Muscle of leg (tissue), 11 donors: Measurements from ENCODE around the gene DGKQ. TPM values are rescaled to one million over a fixed set of nuclear protein-coding genes. Genes with fewer than 3 reads are reported as not detected.
A peak's percentile ranks its signal among the peaks of the same experiment; 100 is the strongest.

Experiments
- DNase-seq: peaks from one replicate; pipeline ENCODE4 v3.0.0; 2013
- H3K27ac ChIP-seq: one replicate; pipeline ENCODE4 v1.5.1; 2013; ENCODE audit warnings: mild to moderate bottlenecking, low read length, control low read depth
- H3K27me3 ChIP-seq: one replicate; pipeline ENCODE4 v1.6.1; 2013; ENCODE audit warnings: low read length; ENCODE audit not compliant: control insufficient read depth, insufficient read depth
- H3K36me3 ChIP-seq: one replicate; pipeline ENCODE4 v1.6.1; 2013; ENCODE audit warnings: low read length; ENCODE audit not compliant: control insufficient read depth, insufficient read depth
- H3K4me1 ChIP-seq: one replicate; pipeline ENCODE4 v1.6.1; 2013; ENCODE audit warnings: low read length; ENCODE audit not compliant: control insufficient read depth, insufficient read depth
- H3K4me3 ChIP-seq: one replicate; pipeline ENCODE4 v1.5.1; 2013; ENCODE audit warnings: low read length, control low read depth
- H3K9me3 ChIP-seq: replicated peaks from 2 replicates; pipeline ENCODE4 v1.6.1; 2013; ENCODE audit warnings: low read depth, low read length; ENCODE audit not compliant: control insufficient read depth
- WGBS: methylation state at CpG from one replicate; pipeline ENCODE4 v1.1.5; 2013; ENCODE audit warnings: missing lambda C conversion rate; ENCODE audit not compliant: insufficient coverage; 5-methylcytosine and 5-hydroxymethylcytosine counted together
- polyA plus RNA-seq, 8 donors: library from polyadenylated mRNA; unstranded; fragments of 120-200 nt; gene quantifications; one replicate each; pipeline versions ENCODE4 v1.2.1 to v1.2.3, GENCODE V29; 2013; ENCODE audit warnings: inconsistent platforms in 1 of 8, low replicate concordance in 1 of 8; ENCODE audit not compliant: insufficient read length in 8 of 8, insufficient read depth in 1 of 8
- total RNA-seq: library from RNA; stranded (reverse); fragments of 120-200 nt; gene quantifications from one replicate; pipeline ENCODE4 v1.2.4, GENCODE V29; 2013

Gene DGKQ
- total and polyA plus RNA-seq, 9 donors, result 3.9 to 7.8 (median 4.7) TPM

DNA sequence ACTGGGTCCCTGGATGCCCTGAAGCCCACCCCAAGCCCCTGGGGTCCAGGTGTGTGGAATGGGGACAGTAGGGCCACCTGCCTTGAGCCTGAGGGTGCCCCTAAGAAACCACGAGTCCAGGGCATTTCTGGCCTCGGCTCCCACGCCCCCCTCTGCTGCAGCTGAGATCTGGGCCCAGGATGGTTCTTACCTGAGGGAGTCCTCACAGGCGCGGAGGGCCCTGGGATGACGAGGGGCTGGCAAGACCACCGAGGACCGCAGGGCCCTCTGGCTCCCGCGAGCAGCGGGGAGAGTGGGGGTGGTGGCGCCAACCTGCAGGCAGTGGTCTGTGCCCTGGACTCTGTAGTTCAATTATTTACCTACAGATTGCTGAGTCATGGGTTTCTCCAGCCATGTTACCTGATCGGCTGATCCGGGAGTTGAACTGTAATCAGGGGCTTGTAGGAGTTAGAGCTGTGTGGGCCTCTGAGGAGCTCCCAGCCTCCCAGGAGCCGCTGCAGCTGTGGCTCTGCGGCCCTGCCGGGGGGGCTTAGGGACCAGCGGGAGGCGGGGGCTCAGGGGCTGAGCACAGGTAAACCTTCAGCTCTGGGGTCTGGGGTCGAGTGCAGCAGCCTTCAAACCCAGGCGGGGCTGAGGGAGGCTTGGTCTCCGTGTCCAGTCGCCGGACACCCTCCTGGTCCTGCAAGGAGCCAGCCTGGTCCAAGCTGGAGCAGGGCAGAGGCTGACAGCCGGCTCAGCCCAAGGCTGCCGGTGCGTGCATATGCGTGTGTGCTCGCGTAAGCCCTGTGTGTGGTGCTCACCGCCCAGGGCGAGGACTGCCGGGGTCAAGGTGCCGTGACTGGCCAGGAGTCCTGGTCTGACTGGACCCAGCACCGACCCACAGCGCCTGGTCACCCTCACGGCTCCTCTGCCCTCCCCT lies 20.0 kb upstream of the DGKQ start, which contains the start of gene SLC26A1:
Gene SLC26A1 (minus strand): TSS at position 294 of the 919 bp plus-strand sequence. CDS start 1,701 bp downstream, outside the sequence.
- Histone ChIP-seq H3K9me3 (no peaks in the 10 kb centered on the region), H3K4me3 (no peak within 1 kb of the TSS), H3K27ac (no peak within 1 kb of the TSS), H3K36me3 (peaks cover 10% of the 10 kb centered on the region), H3K27me3 (peaks cover 27% of the 10 kb centered on the region), H3K4me1 (peaks cover 18% of the 10 kb centered on the region)
- no peak for DNase-seq
- 72% methylated on average over 26 of the region's 37 CpGs for WGBS

GRCh38 chr4:992297-993110 lies 19.1 kb upstream of the DGKQ start:
- no peak for DNase-seq
- Histone ChIP-seq H3K4me1 (peaks cover 14% of the 10 kb centered on the region), H3K27me3 (peaks cover 19% of the 10 kb centered on the region), H3K9me3 (no peaks in the 10 kb centered on the region), H3K27ac (no peak overlapping the region), H3K36me3 (peaks cover 10% of the 10 kb centered on the region), H3K4me3 (no peak overlapping the region)
- 39% methylated on average over 21 of the region's 25 CpGs for WGBS

DNA sequence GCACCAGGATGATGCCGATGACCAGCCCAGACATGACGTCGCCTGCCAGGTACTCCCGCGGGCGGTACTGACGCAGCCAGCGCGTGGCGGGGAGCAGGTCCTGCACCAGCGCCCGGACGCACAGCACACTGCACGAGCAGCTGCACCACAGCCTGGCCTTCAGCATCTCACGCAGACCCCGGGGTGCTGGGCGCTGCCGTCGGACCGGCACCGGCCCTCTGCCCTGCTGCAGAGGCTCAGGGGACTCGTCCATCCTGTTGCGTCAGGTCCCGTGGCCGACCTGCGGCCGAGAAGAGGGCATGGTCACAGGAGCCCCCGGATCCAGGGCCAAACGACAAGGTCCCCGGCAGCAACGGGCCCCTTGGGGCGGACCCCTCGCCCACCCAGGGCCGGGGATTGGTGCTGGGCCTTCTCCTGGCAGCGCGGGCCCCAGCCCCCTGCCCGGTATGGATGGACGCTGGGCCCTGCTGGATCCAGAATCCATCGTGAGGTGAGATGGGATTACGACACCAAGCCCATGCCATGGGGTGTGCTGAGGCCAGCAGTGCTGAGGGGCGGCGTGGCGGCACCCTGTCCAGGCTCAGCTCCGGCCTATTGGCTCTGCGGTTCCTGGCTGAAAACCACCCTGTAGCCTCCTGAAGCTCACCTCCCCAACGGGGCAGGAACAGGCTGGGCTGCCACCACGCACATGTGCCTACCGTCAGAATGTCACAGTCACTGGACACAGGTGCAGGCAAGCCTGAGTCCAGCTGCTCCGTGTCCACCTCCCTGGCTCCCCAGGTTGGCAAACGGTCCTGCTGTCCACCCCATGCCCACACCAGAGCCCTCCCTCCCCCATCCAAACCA lies 18.3 kb upstream of the DGKQ start:
- H3K36me3 ChIP-seq, result peaks cover 10% of the 10 kb centered on the region
- 89% methylated on average over 50 of the region's 50 CpGs for WGBS
- H3K27me3 ChIP-seq, result peaks cover 14% of the 10 kb centered on the region
- H3K4me1 ChIP-seq, result peaks cover 17% of the 10 kb centered on the region
- DNase-seq, result no peak
- H3K27ac ChIP-seq, result no peak overlapping the region
- H3K9me3 ChIP-seq, result no peaks in the 10 kb centered on the region
- no peak overlapping the region for H3K4me3 ChIP-seq

DNA sequence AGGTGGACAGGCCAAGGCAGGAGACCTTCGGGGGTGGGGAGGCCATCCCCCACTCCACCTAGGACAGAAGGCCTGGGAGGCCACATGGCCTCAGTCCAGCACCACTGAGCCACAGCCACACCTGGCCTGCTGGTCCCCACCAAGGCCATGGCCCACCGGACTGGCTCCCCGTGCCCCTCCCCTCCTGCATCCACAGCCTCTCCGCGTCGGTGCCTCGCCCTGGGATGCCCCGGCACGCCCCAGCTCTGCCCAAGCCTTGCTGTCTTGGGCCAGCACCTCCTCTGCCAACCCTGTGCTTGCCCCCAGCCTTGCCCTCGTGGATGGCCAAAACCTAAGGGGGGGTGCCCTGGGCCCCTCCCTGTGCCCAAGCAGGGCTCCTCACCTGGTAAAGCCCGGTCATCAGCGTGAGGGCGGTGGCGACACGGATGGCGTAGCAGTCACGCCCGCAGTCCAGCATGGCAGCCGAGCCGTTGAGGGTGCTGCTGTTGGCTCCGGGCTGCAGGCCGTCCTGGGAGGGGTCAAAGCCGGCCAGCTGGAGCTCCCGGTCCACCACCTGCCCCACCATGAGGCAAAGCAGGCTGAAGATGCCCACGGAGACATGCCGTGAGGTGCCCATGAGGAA lies 17.5 kb upstream of the DGKQ start:
- DNase-seq, result no peak
- Histone ChIP-seq H3K4me3 (no peak overlapping the region), H3K27ac (no peak overlapping the region), H3K27me3 (peaks cover 6% of the 10 kb centered on the region), H3K9me3 (no peaks in the 10 kb centered on the region), H3K4me1 (peaks cover 18% of the 10 kb centered on the region), H3K36me3 (peaks cover 10% of the 10 kb centered on the region)
- 90% methylated on average over 24 of the region's 26 CpGs for WGBS

GRCh38 chr4:989722-990471 lies 16.5 kb upstream of the DGKQ start:
- H3K36me3 ChIP-seq, result peaks cover 10% of the 10 kb centered on the region
- no peak overlapping the region for H3K27ac ChIP-seq
- H3K4me3 ChIP-seq, result no peak overlapping the region
- H3K4me1 ChIP-seq, result peaks cover 24% of the 10 kb centered on the region
- no peaks in the 10 kb centered on the region for H3K9me3 ChIP-seq
- no peak for DNase-seq
- 91% methylated on average over 58 of the region's 58 CpGs for WGBS
- H3K27me3 ChIP-seq, result no peaks in the 10 kb centered on the region

- H3K9me3 ChIP-seq, result no peaks in the 10 kb centered on the region
- no peak overlapping the region for H3K4me3 ChIP-seq
- H3K27ac ChIP-seq, result no peak overlapping the region
- peaks cover 25% of the 10 kb centered on the region for H3K4me1 ChIP-seq
- H3K27me3 ChIP-seq, result no peaks in the 10 kb centered on the region
- DNase-seq, result no peak
- WGBS, result 83% methylated on average over 66 of the region's 69 CpGs
- peaks cover 10% of the 10 kb centered on the region for H3K36me3 ChIP-seq
These were observed 15.7 kb upstream of the DGKQ start for GRCh38 chr4:988726-989721.

DNA sequence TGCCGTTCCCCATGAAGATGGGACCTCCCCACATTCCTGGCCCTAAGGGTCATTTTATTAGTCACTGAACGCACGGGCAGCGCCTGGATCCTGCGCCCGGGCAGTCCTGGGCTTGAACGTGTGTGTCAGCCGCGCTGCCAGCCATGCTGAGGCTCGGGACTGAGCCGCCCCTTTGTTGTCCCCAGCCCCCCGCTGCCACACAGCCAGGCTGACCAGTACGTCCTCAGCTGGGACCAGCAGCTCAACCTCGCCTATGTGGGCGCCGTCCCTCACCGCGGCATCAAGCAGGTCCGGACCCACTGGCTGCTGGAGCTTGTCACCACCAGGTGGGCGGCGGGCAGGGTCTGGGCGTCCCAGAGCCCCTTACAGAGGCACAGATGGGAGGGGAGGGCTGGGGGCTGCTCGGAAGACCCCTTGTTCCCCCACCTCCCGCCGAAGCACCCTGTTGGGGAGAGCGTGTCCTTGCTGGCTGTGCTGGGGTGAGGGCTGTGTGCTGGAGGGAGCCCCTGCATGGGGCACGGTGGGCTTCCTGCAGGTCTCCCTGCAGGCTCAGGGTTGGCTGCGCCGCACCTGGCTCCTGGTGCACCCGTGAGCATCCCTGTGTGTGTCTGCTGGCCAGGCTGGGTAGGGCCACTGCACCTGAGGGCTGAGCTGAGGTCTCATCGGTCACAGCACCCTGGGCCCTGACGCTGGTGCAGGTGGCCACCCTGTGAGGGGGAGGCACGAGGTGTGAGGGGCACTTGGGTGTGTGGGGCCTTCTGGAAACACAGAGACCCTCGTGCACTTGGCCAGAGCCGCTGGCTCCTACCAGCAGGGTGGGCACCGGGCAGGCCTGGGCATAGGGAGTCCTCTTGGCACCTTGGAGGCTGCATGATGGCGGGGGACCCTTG lies 14.5 kb upstream of the DGKQ start:
- Histone ChIP-seq H3K9me3 (no peaks in the 10 kb centered on the region), H3K4me1 (peaks cover 25% of the 10 kb centered on the region), H3K4me3 (peak overlapping the region; percentile 64), H3K36me3 (peaks cover 10% of the 10 kb centered on the region), H3K27ac (no peak overlapping the region), H3K27me3 (no peaks in the 10 kb centered on the region)
- DNase-seq, result no peak
- 63% methylated on average over 35 of the region's 37 CpGs for WGBS
